ENCODE results near the gene AP4M1. TPM values are rescaled to one million over a fixed set of nuclear protein-coding genes. Genes with fewer than 3 reads are reported as not detected.

Gene AP4M1
- total RNA-seq, 1 donor from 2014 or later = 11.8 TPM

GRCh38 chr7:100071018-100071723 is 30.3 kb upstream of the AP4M1 start:
- H3K9me3 ChIP-seq (replicated peaks) = peaks cover 48% of the 10 kb centered on the region
- H3K36me3 ChIP-seq = peaks cover 79% of the 10 kb centered on the region
- no peaks in the 10 kb centered on the region for H3K27me3 ChIP-seq (ENCODE audit: low read depth)
- intact Hi-C loops (cut with micrococcal nuclease) = no loop called here
- no peak for TF ChIP-seq CTCF (IDR thresholded peaks at IDR 0.05; ENCODE audit: borderline replicate concordance)
- no peak for DNase-seq
- H3K4me1 ChIP-seq = peaks cover 13% of the 10 kb centered on the region
- no peak overlapping the region for H3K4me3 ChIP-seq
- H3K27ac ChIP-seq (replicated peaks) = no peak overlapping the region

- Histone ChIP-seq H3K27ac (replicated peaks) (no peak overlapping the region), H3K4me3 (no peak overlapping the region), H3K36me3 (peaks cover 92% of the 10 kb centered on the region), H3K4me1 (peaks cover 5% of the 10 kb centered on the region), H3K9me3 (replicated peaks) (peaks cover 48% of the 10 kb centered on the region), H3K27me3 (ENCODE audit: low read depth) (no peaks in the 10 kb centered on the region)
- DNase-seq = no peak
- no peak for TF ChIP-seq CTCF (IDR thresholded peaks at IDR 0.05; ENCODE audit: borderline replicate concordance)
- intact Hi-C loops (cut with micrococcal nuclease) = no loop called here
Measured at GRCh38 chr7:100072462-100072861, 29.0 kb upstream of the AP4M1 start.

GRCh38 chr7:100074841-100075240 is 26.6 kb upstream of the AP4M1 start:
- no peak for DNase-seq
- H3K4me1 ChIP-seq = peaks cover 25% of the 10 kb centered on the region
- no peaks in the 10 kb centered on the region for H3K27me3 ChIP-seq (ENCODE audit: low read depth)
- no peak overlapping the region for H3K4me3 ChIP-seq
- intact Hi-C loops (cut with micrococcal nuclease) = no loop called here
- H3K9me3 ChIP-seq (replicated peaks) = peaks cover 37% of the 10 kb centered on the region
- H3K27ac ChIP-seq (replicated peaks) = no peak overlapping the region
- no peak for TF ChIP-seq CTCF (IDR thresholded peaks at IDR 0.05; ENCODE audit: borderline replicate concordance)
- peaks cover 91% of the 10 kb centered on the region for H3K36me3 ChIP-seq

- DNase-seq = no peak
- Histone ChIP-seq H3K27ac (replicated peaks) (no peak overlapping the region), H3K36me3 (peaks cover 88% of the 10 kb centered on the region), H3K27me3 (ENCODE audit: low read depth) (no peaks in the 10 kb centered on the region), H3K4me3 (no peak overlapping the region), H3K9me3 (replicated peaks) (peaks cover 31% of the 10 kb centered on the region), H3K4me1 (peaks cover 31% of the 10 kb centered on the region)
- no peak for TF ChIP-seq CTCF (IDR thresholded peaks at IDR 0.05; ENCODE audit: borderline replicate concordance)
- intact Hi-C loops (cut with micrococcal nuclease) = no loop called here
Measured at GRCh38 chr7:100075418-100075817, 26.0 kb upstream of the AP4M1 start.

GRCh38 chr7:100077205-100077604 is 24.2 kb upstream of the AP4M1 start:
- H3K9me3 ChIP-seq (replicated peaks) = peaks cover 13% of the 10 kb centered on the region
- TF ChIP-seq CTCF (IDR thresholded peaks at IDR 0.05; ENCODE audit: borderline replicate concordance) = no peak
- H3K27me3 ChIP-seq (ENCODE audit: low read depth) = no peaks in the 10 kb centered on the region
- peaks cover 70% of the 10 kb centered on the region for H3K36me3 ChIP-seq
- no peak overlapping the region for H3K4me3 ChIP-seq
- H3K27ac ChIP-seq (replicated peaks) = no peak overlapping the region
- no peak for DNase-seq
- intact Hi-C loops (cut with micrococcal nuclease) = no loop called here
- peaks cover 40% of the 10 kb centered on the region for H3K4me1 ChIP-seq
